AG04450 (cell line): ENCODE data around the gene SIDT1. TPM values are rescaled to one million over a fixed set of nuclear protein-coding genes. Genes with fewer than 3 reads are reported as not detected.
A peak's percentile ranks its signal among the peaks of the same experiment; 100 is the strongest.

Experiments used
- CTCF ChIA-PET: fragments of 300-600, 350-600 bp; formaldehyde crosslinking; extraction: SDS; loops from one replicate; lab custom pipeline; 2022; ENCODE audit warnings: antibody characterized with exemption, inconsistent platforms; lab: Charles Lee
- POLR2A ChIA-PET: fragments of 350-600 bp; formaldehyde crosslinking; extraction: SDS; loops from one replicate; lab custom pipeline; 2021; ENCODE audit warnings: antibody characterized with exemption, inconsistent platforms; lab: Yijun Ruan, JAX
- DNase-seq: peaks from one replicate; pipeline ENCODE4 v3.0.0-alpha.2; 2011; ENCODE audit warnings: low read depth, low spot score
- H3K27ac ChIP-seq: one replicate; pipeline ENCODE4 v1.5.1; 2012; ENCODE audit warnings: low read depth, low read length, control low read depth
- H3K27me3 ChIP-seq: one replicate; pipeline ENCODE4 v1.6.0; 2012; ENCODE audit warnings: low read length; ENCODE audit not compliant: control insufficient read depth, insufficient read depth
- H3K4me3 ChIP-seq: 2 replicates; pipeline ENCODE4 v1.5.1; 2011; ENCODE audit warnings: mild to moderate bottlenecking, low read depth, low read length, control low read depth
- H3K9me3 ChIP-seq: 2 replicates; pipeline ENCODE4 v1.5.1; 2012; ENCODE audit warnings: low read length; ENCODE audit not compliant: control insufficient read depth, insufficient read depth
- polyA plus RNA-seq: library from polyadenylated mRNA; depleted of rRNA; stranded (reverse); fragments of >200 nt; gene quantifications from 2 replicates; pipeline ENCODE4 v1.2.3, GENCODE V29; 2011
- TF ChIP-seq, protein P1 (sequence below): IDR thresholded peaks from 2 replicates; pipeline ENCODE4 v1.5.1; 2011; ENCODE audit warnings: low read depth, low read length, control low read depth, inconsistent platforms

SIDT1 gene
- polyA plus RNA-seq, 1 experiment, result not detected

DNA sequence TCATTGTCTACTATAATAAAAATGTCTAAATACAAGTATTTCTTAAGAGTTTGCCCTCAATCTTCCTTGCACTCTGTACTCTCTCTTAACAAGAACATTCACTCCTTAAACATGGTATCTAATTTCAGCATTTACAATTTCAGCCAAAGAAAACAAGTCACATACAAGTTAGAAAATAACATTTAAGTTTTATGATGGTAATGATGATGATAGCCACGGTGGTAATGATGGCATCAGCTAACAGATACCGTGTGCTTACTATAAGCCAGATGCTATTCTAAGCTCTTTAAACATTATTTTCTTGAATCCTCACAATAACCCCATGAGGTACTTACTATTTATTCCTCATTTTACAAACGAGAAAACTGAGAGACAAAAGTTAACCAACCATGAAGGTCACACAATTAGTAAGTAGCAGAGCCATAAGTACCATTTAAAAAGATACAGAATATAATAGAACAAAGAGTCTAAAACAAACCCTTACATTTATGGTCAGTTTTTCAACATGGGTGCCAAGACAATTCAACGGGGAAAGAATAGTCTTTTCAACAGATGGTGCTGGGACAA lies 24.8 kb upstream of the SIDT1 start:
- ChIA-PET CTCF (interaction anchor here (1.0 to 1.6 kb wide), 4 partner anchors 12 to 118 kb away, joined by 3 to 8 read pairs (median 4); no protein-coding TSS in a partner anchor), POLR2A (no interaction called here)
- TF ChIP-seq, protein P1, sequence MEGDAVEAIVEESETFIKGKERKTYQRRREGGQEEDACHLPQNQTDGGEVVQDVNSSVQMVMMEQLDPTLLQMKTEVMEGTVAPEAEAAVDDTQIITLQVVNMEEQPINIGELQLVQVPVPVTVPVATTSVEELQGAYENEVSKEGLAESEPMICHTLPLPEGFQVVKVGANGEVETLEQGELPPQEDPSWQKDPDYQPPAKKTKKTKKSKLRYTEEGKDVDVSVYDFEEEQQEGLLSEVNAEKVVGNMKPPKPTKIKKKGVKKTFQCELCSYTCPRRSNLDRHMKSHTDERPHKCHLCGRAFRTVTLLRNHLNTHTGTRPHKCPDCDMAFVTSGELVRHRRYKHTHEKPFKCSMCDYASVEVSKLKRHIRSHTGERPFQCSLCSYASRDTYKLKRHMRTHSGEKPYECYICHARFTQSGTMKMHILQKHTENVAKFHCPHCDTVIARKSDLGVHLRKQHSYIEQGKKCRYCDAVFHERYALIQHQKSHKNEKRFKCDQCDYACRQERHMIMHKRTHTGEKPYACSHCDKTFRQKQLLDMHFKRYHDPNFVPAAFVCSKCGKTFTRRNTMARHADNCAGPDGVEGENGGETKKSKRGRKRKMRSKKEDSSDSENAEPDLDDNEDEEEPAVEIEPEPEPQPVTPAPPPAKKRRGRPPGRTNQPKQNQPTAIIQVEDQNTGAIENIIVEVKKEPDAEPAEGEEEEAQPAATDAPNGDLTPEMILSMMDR, result no peak
- Histone ChIP-seq H3K4me3 (no peak overlapping the region), H3K9me3 (no peaks in the 10 kb centered on the region), H3K27ac (no peak overlapping the region), H3K27me3 (no peaks in the 10 kb centered on the region)
- no peak for DNase-seq

DNA sequence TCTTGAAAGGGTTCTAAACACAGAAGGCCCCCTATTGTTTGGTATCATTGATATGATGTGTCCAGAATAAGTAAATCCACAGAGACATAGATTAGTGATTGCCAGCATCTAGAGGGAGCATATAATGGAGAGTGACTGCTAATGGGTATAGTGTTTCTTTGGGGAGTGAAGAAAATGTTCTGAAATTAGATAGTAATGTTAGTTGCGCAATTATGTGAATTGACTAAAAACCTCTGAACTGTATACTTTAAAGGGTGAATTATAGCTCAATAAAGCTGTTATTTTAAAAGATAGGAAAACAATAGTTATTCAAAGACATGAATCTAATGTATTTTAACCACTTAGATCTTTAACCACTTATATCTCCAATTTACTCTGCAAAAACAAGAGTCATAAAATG lies 23.4 kb upstream of the SIDT1 start:
- DNase-seq, result no peak
- H3K27me3 ChIP-seq, result no peaks in the 10 kb centered on the region
- no peak overlapping the region for H3K4me3 ChIP-seq
- no peaks in the 10 kb centered on the region for H3K9me3 ChIP-seq
- ChIA-PET POLR2A (no interaction called here), CTCF (no interaction called here)
- TF ChIP-seq, protein P1, result no peak
- H3K27ac ChIP-seq, result no peak overlapping the region

DNA sequence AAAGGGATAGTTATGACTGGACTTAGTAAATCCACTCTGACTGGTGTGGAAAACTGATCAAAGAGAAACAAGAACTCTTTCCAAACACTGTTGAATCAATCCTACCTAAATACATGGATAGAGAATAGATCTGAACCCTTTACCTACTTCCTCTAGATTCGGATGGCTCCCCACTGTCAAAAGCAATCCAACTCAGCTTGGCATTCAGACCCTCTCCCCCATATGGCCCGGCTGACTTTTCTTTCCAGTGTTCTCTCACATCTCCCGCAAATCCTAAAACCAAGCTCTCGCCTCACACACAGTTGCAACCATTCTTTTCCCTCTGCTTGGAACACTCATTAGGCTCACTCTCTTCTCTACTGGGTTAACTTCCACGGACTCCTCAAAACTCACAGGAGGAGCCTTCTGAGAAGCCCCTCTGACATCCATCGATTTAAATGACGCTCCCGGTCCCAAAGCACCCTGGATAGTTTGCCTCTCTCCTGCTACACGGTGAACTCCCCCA lies 18.0 kb upstream of the SIDT1 start:
- ChIA-PET CTCF (interaction anchor here (0.9 to 2.0 kb wide), 6 partner anchors 16 to 463 kb away, joined by 3 to 9 read pairs (median 4); no protein-coding TSS in a partner anchor), POLR2A (interaction anchor here (0.7 to 1.7 kb wide), 7 partner anchors 9 to 495 kb away, joined by 3 to 20 read pairs (median 3); partner anchors contain the start of gene USF3)
- TF ChIP-seq, protein P1, result no peak
- Histone ChIP-seq H3K27me3 (no peaks in the 10 kb centered on the region), H3K27ac (peak overlapping the region; percentile 96), H3K4me3 (peak overlapping the region; percentile 88), H3K9me3 (no peaks in the 10 kb centered on the region)
- no peak for DNase-seq

DNA sequence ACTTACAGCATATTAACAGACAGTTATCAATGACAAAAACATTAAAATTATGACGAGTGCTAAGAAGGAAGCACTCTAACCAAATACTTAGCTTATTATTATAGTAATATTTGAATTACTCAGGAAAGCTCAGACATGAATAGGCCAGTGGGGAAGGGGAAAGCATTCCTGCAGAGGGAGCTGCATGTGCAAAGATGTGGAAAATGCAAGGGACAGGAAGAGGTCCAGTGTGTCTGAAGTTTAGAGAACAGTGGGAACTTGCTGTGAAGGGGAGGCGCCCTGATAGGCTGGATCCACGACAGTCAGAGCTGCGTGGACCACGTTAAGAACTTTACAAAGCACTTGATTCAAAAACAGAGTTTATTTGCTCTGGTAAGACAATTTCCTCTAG lies 16.2 kb upstream of the SIDT1 start:
- CTCF ChIA-PET, result interaction anchor here (0.7 to 2.0 kb wide), 5 partner anchors 18 to 62 kb away, joined by 3 to 9 read pairs (median 4); no protein-coding TSS in a partner anchor
- DNase-seq, result no peak
- TF ChIP-seq, protein P1, result no peak
- Histone ChIP-seq H3K27me3 (no peaks in the 10 kb centered on the region), H3K4me3 (no peak overlapping the region), H3K9me3 (no peaks in the 10 kb centered on the region), H3K27ac (no peak overlapping the region)
- POLR2A ChIA-PET, result interaction anchor here (1.2 to 1.6 kb wide), 2 partner anchors 22 to 497 kb away, joined by 3 to 4 read pairs; a partner anchor contains a TSS

DNA sequence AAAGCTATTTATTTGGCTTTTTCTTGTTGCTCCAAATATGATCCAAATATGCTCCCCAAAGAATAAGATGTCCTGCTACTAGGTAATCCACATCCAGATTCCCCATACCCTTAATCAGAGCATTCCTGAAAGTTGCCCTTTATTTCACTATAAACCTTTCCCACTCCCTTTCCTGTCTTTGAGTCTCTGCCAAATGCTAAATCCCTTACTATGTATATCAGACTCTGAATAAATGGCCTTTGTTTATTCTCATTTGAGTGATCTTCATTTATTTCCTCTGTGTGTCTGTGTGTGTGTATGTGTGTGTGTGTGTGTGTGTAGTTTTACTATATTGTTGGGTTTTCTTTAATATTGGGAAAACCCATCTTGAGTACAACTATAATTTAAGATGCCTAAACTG lies 10.4 kb upstream of the SIDT1 start:
- ChIA-PET POLR2A (no interaction called here), CTCF (no interaction called here)
- H3K27me3 ChIP-seq, result peaks cover 3% of the 10 kb centered on the region
- H3K9me3 ChIP-seq, result no peaks in the 10 kb centered on the region
- no peak overlapping the region for H3K27ac ChIP-seq
- H3K4me3 ChIP-seq, result no peak overlapping the region
- TF ChIP-seq, protein P1, result no peak
- DNase-seq, result no peak
